IMR-90 (cell line): ENCODE results near the gene FBXO34. TPM values are rescaled to one million over a fixed set of nuclear protein-coding genes. Genes with fewer than 3 reads are reported as not detected.

Experiments
- ATAC-seq: fragments of 200-7000 bp; cut with Tn5 transposase; 2 replicates; pipeline ENCODE4 v1.9.1; 2020; ENCODE audit warnings: low read depth, mild to moderate bottlenecking, moderate library complexity
- BruUV-seq: library from RNA; stranded (reverse); fragments of 400-500 nt; replicated peaks from 2 replicates; lab custom pipeline; 2021; lab: Mats Ljungman, UMichigan
- CTCF ChIA-PET: fragments of 300-600 bp; formaldehyde crosslinking; extraction: SDS; loops from one replicate; lab custom pipeline; 2021; ENCODE audit warnings: antibody characterized with exemption; lab: Yijun Ruan, JAX
- POLR2A ChIA-PET: fragments of 300-600 bp; sonication (Branson Sonifier 250); formaldehyde crosslinking; loops from one replicate; lab custom pipeline; 2022; ENCODE audit warnings: antibody characterized with exemption; ENCODE audit not compliant: unreplicated experiment; lab: Charles Lee
- DNase-seq: peaks from one replicate; pipeline ENCODE4 v3.0.0; 2013
- H2AFZ ChIP-seq: replicated peaks from 2 replicates; pipeline ENCODE3; 2013; ENCODE audit warnings: low read length, mild to moderate bottlenecking; ENCODE audit not compliant: poor library complexity
- H2AK5ac ChIP-seq: 2 replicates; pipeline ENCODE4 v1.6.1; 2013; ENCODE audit warnings: low read depth, low read length, inconsistent platforms
- H2AK9ac ChIP-seq: replicated peaks from 2 replicates; pipeline ENCODE3; 2013; ENCODE audit warnings: mild to moderate bottlenecking, low read depth, low read length, moderate library complexity; ENCODE audit not compliant: poor library complexity
- H2BK120ac ChIP-seq: 2 replicates; pipeline ENCODE4 v1.6.1; 2013; ENCODE audit warnings: low read depth, low read length, inconsistent platforms
- H2BK15ac ChIP-seq: 3 replicates; pipeline ENCODE4 v1.6.1; 2013; ENCODE audit warnings: low read depth, low read length, inconsistent platforms
- H2BK20ac ChIP-seq: 2 replicates; pipeline ENCODE4 v1.6.1; 2013; ENCODE audit warnings: low read depth, mild to moderate bottlenecking, inconsistent platforms, low read length, moderate library complexity
- H2BK5ac ChIP-seq: 2 replicates; pipeline ENCODE4 v1.6.1; 2013; ENCODE audit warnings: mild to moderate bottlenecking, low read depth, low read length, inconsistent platforms; ENCODE audit not compliant: poor library complexity, severe bottlenecking
- H3K14ac ChIP-seq: replicated peaks from 2 replicates; pipeline ENCODE4 v1.6.1; 2013; ENCODE audit warnings: low read depth, low read length, inconsistent platforms
- H3K18ac ChIP-seq: 2 replicates; pipeline ENCODE4 v1.6.1; 2013; ENCODE audit warnings: low read depth, low read length, control low read depth
- H3K23ac ChIP-seq: 2 replicates; pipeline ENCODE4 v1.6.1; 2013; ENCODE audit warnings: low read depth, low read length, inconsistent platforms
- H3K27ac ChIP-seq: 2 replicates; pipeline ENCODE4 v1.5.1; 2013; ENCODE audit warnings: mild to moderate bottlenecking, control low read depth, low read length; ENCODE audit not compliant: insufficient read depth
- H3K27me3 ChIP-seq: 2 replicates; pipeline ENCODE4 v1.6.1; 2013; ENCODE audit warnings: low read length; ENCODE audit not compliant: control insufficient read depth, insufficient read depth
- H3K36me3 ChIP-seq: 2 replicates; pipeline ENCODE4 v1.6.1; 2013; ENCODE audit warnings: low read length, mixed read lengths; ENCODE audit not compliant: control insufficient read depth, insufficient read depth
- H3K4ac ChIP-seq: 2 replicates; pipeline ENCODE4 v1.6.1; 2013; ENCODE audit warnings: low read depth, low read length, inconsistent platforms
- H3K4me1 ChIP-seq: 2 replicates; pipeline ENCODE4 v1.6.1; 2013; ENCODE audit warnings: low read length, mixed read lengths; ENCODE audit not compliant: control insufficient read depth, insufficient read depth
- H3K4me2 ChIP-seq: 2 replicates; pipeline ENCODE4 v1.6.1; 2013; ENCODE audit warnings: low read depth, mild to moderate bottlenecking, control low read depth, low read length, moderate library complexity
- H3K4me3 ChIP-seq: 2 replicates; pipeline ENCODE4 v1.5.1; 2013; ENCODE audit warnings: low read depth, mild to moderate bottlenecking, control low read depth, low read length, moderate library complexity; ENCODE audit not compliant: insufficient read depth
- H3K56ac ChIP-seq: 2 replicates; pipeline ENCODE4 v1.6.1; 2013; ENCODE audit warnings: low read length, inconsistent platforms; ENCODE audit not compliant: insufficient read depth; ENCODE audit errors: extremely low read depth
- H3K79me1 ChIP-seq, 2 experiments: 2 replicates each; pipeline ENCODE4 v1.6.1; 2013; ENCODE audit warnings: low read length in 2 of 2, inconsistent platforms in 1 of 2, low read depth in 1 of 2
- H3K9ac ChIP-seq: 2 replicates; pipeline ENCODE4 v1.6.1; 2013; ENCODE audit warnings: low read depth, low read length, control low read depth
- H3K9me1 ChIP-seq: 2 replicates; pipeline ENCODE4 v1.6.1; 2013; ENCODE audit warnings: low read length, inconsistent platforms; ENCODE audit not compliant: insufficient read depth
- H3K9me3 ChIP-seq: 2 replicates; pipeline ENCODE4 v1.6.1; 2013; ENCODE audit warnings: low read length; ENCODE audit not compliant: control insufficient read depth, insufficient read depth
- H4K20me1 ChIP-seq: 2 replicates; pipeline ENCODE4 v1.6.1; 2013; ENCODE audit warnings: low read length, inconsistent platforms; ENCODE audit not compliant: insufficient read depth
- H4K5ac ChIP-seq: 2 replicates; pipeline ENCODE4 v1.6.1; 2013; ENCODE audit warnings: mild to moderate bottlenecking, low read depth, low read length, control low read depth
- H4K8ac ChIP-seq, 2 experiments: 2 replicates each; pipeline ENCODE4 v1.6.1; 2013; ENCODE audit warnings: low read depth in 2 of 2, low read length in 2 of 2, control low read depth in 1 of 2, inconsistent platforms in 1 of 2
- H4K91ac ChIP-seq: 2 replicates; pipeline ENCODE4 v1.6.1; 2013; ENCODE audit warnings: low read depth, low read length, inconsistent platforms; ENCODE audit not compliant: insufficient read depth
- BHLHE40 ChIP-seq: fragments of 150-350 bp; IDR thresholded peaks from 2 replicates; pipeline ENCODE4 v1.6.1; 2016; ENCODE audit warnings: mild to moderate bottlenecking, low read depth, low read length
- CHD1 ChIP-seq: IDR thresholded peaks from 2 replicates; pipeline ENCODE4 v1.6.1; 2012; ENCODE audit warnings: low read depth, low read length, improper control_type of control experiment
- FOS ChIP-seq: fragments of 150-350 bp; IDR thresholded peaks from 2 replicates; pipeline ENCODE4 v1.6.1; 2016; ENCODE audit warnings: low read depth, low read length
- MAFK ChIP-seq: IDR thresholded peaks from 2 replicates; pipeline ENCODE4 v1.6.1; 2012; ENCODE audit warnings: low read depth, low read length, improper control_type of control experiment
- NFE2L2 ChIP-seq: fragments of 150-350 bp; IDR thresholded peaks from 2 replicates; pipeline ENCODE4 v1.6.1; 2016; ENCODE audit warnings: low read depth, mild to moderate bottlenecking, low read length
- POLR2A ChIP-seq: IDR thresholded peaks from 2 replicates; pipeline ENCODE4 v1.6.1; 2012; ENCODE audit warnings: mild to moderate bottlenecking, low read depth, low read length
- RAD21 ChIP-seq: IDR thresholded peaks from 2 replicates; pipeline ENCODE4 v1.6.1; 2012; ENCODE audit warnings: low read length, improper control_type of control experiment
- RFX5 ChIP-seq: IDR thresholded peaks from 2 replicates; pipeline ENCODE4 v1.8.0; 2012; ENCODE audit warnings: low read depth, mild to moderate bottlenecking, low read length, moderate library complexity
- SMC3 ChIP-seq: fragments of 150-350 bp; IDR thresholded peaks from 2 replicates; pipeline ENCODE4 v1.6.1; 2016; ENCODE audit warnings: low read depth, mild to moderate bottlenecking, antibody characterized with exemption, low read length, moderate library complexity
- WGBS, 2 experiments: methylation state at CpG; one replicate each; pipeline versions ENCODE4 v1.1.5 to v1.1.7; 2013; ENCODE audit warnings: missing lambda C conversion rate in 2 of 2; ENCODE audit not compliant: insufficient read length in 1 of 2; ENCODE audit errors: extremely low coverage in 2 of 2; 5-methylcytosine and 5-hydroxymethylcytosine counted together
- dilution Hi-C: fragments of 300-500 bp; cut with HindIII; formaldehyde crosslinking; loops from one replicate; pipeline ENCODE4 v1.14.3; 2018; ENCODE audit warnings: low sequenced_read_pairs; ENCODE audit not compliant: unreplicated experiment
- in situ Hi-C: fragments of 300-500 bp; cut with MboI; formaldehyde crosslinking; loops from 3 replicates; pipeline ENCODE4 v1.14.3; 2019; ENCODE audit warnings: low sequenced_read_pairs, inconsistent platforms, mixed read lengths
- intact Hi-C: fragments of 100-400 bp; cut with micrococcal nuclease; formaldehyde crosslinking; loops from 2 replicates; pipeline ENCODE4 v1.10.0; 2022
- polyA plus RNA-seq, 3 experiments: library from polyadenylated mRNA; depleted of rRNA; stranded (reverse); fragments of >200 nt; gene quantifications; 2 replicates each; pipeline ENCODE4 v1.2.3, GENCODE V29; 2012; ENCODE audit warnings: low replicate concordance in 1 of 3
- total RNA-seq: library from RNA; depleted of rRNA; stranded (reverse); fragments of >200 nt; gene quantifications from 2 replicates; pipeline ENCODE4 v1.2.3, GENCODE V29; 2012
- TF ChIP-seq, protein P1 (sequence below): fragments of 150-350 bp; IDR thresholded peaks from 2 replicates; pipeline ENCODE4 v1.6.1; 2016; ENCODE audit warnings: low read depth, mild to moderate bottlenecking, low read length, moderate library complexity, borderline replicate concordance

The FBXO34 gene
- total and polyA plus RNA-seq, 2 of the 4 experiments (the other 2 are of a cell fraction): 15.4 to 35.1 TPM

DNA sequence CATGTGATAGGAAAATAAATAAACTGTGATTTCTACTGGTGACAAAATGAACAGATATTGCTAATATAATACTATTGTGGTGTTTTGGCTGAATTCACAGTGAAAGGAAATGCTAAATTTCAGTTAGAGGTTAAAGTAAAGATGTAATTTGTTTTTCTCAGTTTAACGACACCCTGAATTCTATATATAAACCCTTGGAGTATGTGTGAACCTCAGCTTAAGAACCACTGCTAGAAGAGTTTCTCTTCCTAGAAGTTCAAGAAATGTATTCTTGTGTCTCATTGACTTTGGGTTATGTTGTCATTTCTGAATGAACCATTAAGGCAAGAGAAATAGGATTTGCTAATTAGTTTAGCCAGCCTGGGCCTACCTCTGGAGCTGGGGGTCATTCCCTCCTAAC, 8.2 kb downstream of the FBXO34 start:
- dilution Hi-C loops: no loop called here

More for the DNA sequence above, 8.2 kb downstream of the FBXO34 start:
- Histone ChIP-seq H2BK20ac (no peak overlapping the region), H3K4me3 (no peak overlapping the region), H3K27me3 (no peaks in the 10 kb centered on the region), H2AK5ac (no peak overlapping the region), H2AFZ (no peak overlapping the region), H3K56ac (no peak overlapping the region), H3K4me1 (0 out of 2 replicates have a peak, but pooled peaks cover 2% of the 10 kb centered on the region), H3K9ac (no peak overlapping the region), H3K9me1 (peaks cover 12% of the 10 kb centered on the region), H4K91ac (no peak overlapping the region), H3K9me3 (no peaks in the 10 kb centered on the region), H4K8ac (no peak overlapping the region), H2BK15ac (no peak overlapping the region), H2BK5ac (no peak overlapping the region), H3K4ac (no peak overlapping the region), H3K23ac (no peak overlapping the region), H2BK120ac (no peak overlapping the region), H3K14ac (no peak overlapping the region), H3K4me2 (no peak overlapping the region), H3K27ac (no peak overlapping the region), H4K5ac (no peak overlapping the region), H3K18ac (no peak overlapping the region), H3K36me3 (peaks cover 1% of the 10 kb centered on the region), H4K20me1 (peaks cover 61% of the 10 kb centered on the region; the same call in 1 of the 2 replicates), H2AK9ac (no peak overlapping the region), H3K79me1 (peaks cover 26 to 76% of the 10 kb centered on the region in 2 experiments)
- no peak for TF ChIP-seq RFX5
- TF ChIP-seq, protein P1, sequence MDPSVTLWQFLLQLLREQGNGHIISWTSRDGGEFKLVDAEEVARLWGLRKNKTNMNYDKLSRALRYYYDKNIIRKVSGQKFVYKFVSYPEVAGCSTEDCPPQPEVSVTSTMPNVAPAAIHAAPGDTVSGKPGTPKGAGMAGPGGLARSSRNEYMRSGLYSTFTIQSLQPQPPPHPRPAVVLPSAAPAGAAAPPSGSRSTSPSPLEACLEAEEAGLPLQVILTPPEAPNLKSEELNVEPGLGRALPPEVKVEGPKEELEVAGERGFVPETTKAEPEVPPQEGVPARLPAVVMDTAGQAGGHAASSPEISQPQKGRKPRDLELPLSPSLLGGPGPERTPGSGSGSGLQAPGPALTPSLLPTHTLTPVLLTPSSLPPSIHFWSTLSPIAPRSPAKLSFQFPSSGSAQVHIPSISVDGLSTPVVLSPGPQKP: no peak
- no peak for TF ChIP-seq RAD21
- TF ChIP-seq MAFK: no peak
- TF ChIP-seq NFE2L2: no peak
- TF ChIP-seq SMC3: no peak
- TF ChIP-seq BHLHE40: no peak
- TF ChIP-seq CHD1: no peak
- TF ChIP-seq FOS: no peak
- TF ChIP-seq POLR2A: no peak
- no CpG with 5 or more reads among the region's 1 CpG for WGBS, 2 experiments
- intact Hi-C loops (no loop called here), in situ Hi-C loops (no loop called here)
- no peak for ATAC-seq
- ChIA-PET POLR2A (no interaction called here), CTCF (no interaction called here)
- DNase-seq: no peak
- BruUV-seq: no TSS peak
